Osteoblast (primary cell): ENCODE measurements around the gene ZNF549. TPM values are rescaled to one million over a fixed set of nuclear protein-coding genes. Genes with fewer than 3 reads are reported as not detected.
"Not testable (repeated sequence)": the region's sequence is repeated elsewhere in the genome, so short reads cannot be mapped to it uniquely, and the experiment has no call there.

Experiments
- DNase-seq: peaks from one replicate; pipeline ENCODE4 v3.0.0; 2011; ENCODE audit warnings: low spot score, mixed read lengths; ENCODE audit not compliant: insufficient read length; ENCODE audit errors: missing footprints
- H2AFZ ChIP-seq: 2 replicates; pipeline ENCODE4 v1.6.0; 2011; ENCODE audit warnings: mild to moderate bottlenecking, low read length
- H3K27ac ChIP-seq: 2 replicates; pipeline ENCODE4 v1.5.1; 2011; ENCODE audit warnings: mild to moderate bottlenecking, low read depth, low read length, moderate library complexity
- H3K27me3 ChIP-seq: 2 replicates; pipeline ENCODE4 v1.6.0; 2012; ENCODE audit warnings: mild to moderate bottlenecking, control low read depth, inconsistent platforms, low read length, moderate library complexity; ENCODE audit not compliant: insufficient read depth
- H3K36me3 ChIP-seq: 2 replicates; pipeline ENCODE4 v1.5.1; 2011; ENCODE audit warnings: mild to moderate bottlenecking, low read length, control low read depth, moderate library complexity; ENCODE audit not compliant: insufficient read depth
- H3K4me1 ChIP-seq: 2 replicates; pipeline ENCODE4 v1.5.1; 2011; ENCODE audit warnings: mild to moderate bottlenecking, low read length, control low read depth, moderate library complexity; ENCODE audit not compliant: insufficient read depth
- H3K4me2 ChIP-seq: 2 replicates; pipeline ENCODE4 v1.6.0; 2011; ENCODE audit warnings: mild to moderate bottlenecking, low read length; ENCODE audit not compliant: insufficient read depth
- H3K4me3 ChIP-seq: fragments of 200-600 bp; sonication (generic); 3 replicates; pipeline ENCODE4 v1.5.1; 2012; ENCODE audit warnings: mild to moderate bottlenecking, low read length, inconsistent platforms; ENCODE audit not compliant: insufficient read depth
- H3K79me2 ChIP-seq: 2 replicates; pipeline ENCODE4 v1.6.0; 2012; ENCODE audit warnings: mild to moderate bottlenecking, low read length, control low read depth, inconsistent platforms; ENCODE audit not compliant: insufficient read depth
- H3K9me3 ChIP-seq: 2 replicates; pipeline ENCODE4 v1.5.1; 2011; ENCODE audit warnings: low read depth, low read length, control low read depth
- H4K20me1 ChIP-seq: 2 replicates; pipeline ENCODE4 v1.6.0; 2012; ENCODE audit warnings: mild to moderate bottlenecking, low read length, control low read depth; ENCODE audit not compliant: insufficient read depth
- CTCF ChIP-seq: IDR thresholded peaks from 2 replicates; pipeline ENCODE4 v1.5.1; 2011; ENCODE audit warnings: mild to moderate bottlenecking, low read depth, low read length, moderate library complexity; ENCODE audit errors: extremely low read depth
- total RNA-seq: library from RNA; depleted of rRNA; stranded (reverse); fragments of >200 nt; gene quantifications from 2 replicates; pipeline ENCODE4 v1.2.3, GENCODE V29; 2012

The ZNF549 gene
- total RNA-seq, 1 donor = 5.8 TPM

DNA sequence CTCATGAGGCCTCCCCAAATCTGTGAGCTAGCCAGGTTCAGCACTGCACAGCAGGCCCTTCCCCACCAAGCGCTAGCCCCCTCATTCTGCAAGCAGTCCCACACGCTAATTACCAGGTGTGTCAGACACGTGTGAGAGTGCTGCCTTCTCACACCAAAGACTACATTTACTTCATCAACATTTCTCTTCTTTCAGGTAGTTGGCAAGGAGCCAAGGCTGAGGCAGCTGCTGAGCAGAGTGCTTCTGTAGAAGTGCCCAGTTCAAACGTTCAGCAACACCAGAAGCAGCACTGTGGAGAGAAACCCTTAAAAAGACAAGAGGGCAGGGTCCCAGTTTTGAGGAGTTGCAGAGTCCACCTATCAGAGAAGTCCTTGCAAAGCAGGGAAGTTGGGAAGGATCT is 21.0 kb upstream of the ZNF549 start:
- Histone ChIP-seq H3K79me2 (peaks cover 31% of the 10 kb centered on the region), H3K27me3 (no peaks in the 10 kb centered on the region), H3K4me1 (no peaks in the 10 kb centered on the region), H3K27ac (no peak overlapping the region), H4K20me1 (peaks cover 4% of the 10 kb centered on the region), H3K9me3 (peaks cover 11% of the 10 kb centered on the region), H3K4me2 (no peak overlapping the region), H3K4me3 (no peak overlapping the region), H2AFZ (no peak overlapping the region), H3K36me3 (peaks cover 51% of the 10 kb centered on the region)
- no peak for TF ChIP-seq CTCF
- DNase-seq = no peak

DNA sequence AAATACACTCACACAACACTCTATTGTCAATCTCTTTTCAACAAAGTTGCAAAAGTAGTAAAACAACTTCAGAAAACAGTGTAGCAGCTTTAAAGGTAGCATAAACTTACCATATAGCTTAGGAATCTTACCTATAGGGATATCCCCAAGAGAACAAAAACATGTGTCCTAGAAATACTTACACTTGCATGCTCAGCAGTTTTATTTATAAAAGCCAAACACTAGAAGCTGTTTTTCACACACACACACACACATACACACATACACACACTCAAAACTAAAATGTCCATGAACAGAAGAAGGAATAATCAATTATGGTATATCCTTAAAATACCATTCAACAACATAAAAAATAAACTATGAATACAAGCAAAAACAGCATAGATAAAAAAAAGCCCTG is 15.7 kb upstream of the ZNF549 start:
- no peaks in the 10 kb centered on the region for H4K20me1 ChIP-seq
- no peak overlapping the region for H3K4me2 ChIP-seq
- no peaks in the 10 kb centered on the region for H3K79me2 ChIP-seq
- no peaks in the 10 kb centered on the region for H3K27me3 ChIP-seq
- no peaks in the 10 kb centered on the region for H3K4me1 ChIP-seq
- no peak overlapping the region for H3K27ac ChIP-seq
- H3K4me3 ChIP-seq = no peak overlapping the region
- peaks cover 20% of the 10 kb centered on the region for H3K9me3 ChIP-seq
- H3K36me3 ChIP-seq = peaks cover 31% of the 10 kb centered on the region
- TF ChIP-seq CTCF = no peak
- DNase-seq = no peak
- H2AFZ ChIP-seq = no peak overlapping the region

DNA sequence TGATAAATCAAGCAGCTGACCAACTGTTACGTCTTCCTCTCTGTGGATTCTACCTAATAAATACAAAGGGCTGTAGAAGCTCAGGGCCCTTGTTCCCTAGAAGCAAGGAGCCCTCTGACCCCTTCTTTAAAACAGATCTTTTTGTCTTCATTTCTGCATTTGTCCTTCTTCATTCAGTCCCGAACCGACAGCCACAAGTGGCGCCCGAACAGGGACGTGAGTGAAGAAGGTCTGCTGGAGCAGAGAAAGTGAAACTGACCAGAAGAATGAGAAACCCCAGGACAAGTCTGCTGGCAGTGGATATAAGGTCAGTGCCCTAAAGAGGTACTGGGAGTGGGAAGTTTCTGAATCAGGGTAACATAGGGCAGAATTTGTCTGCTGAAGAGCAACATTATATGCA is 14.3 kb upstream of the ZNF549 start:
- Histone ChIP-seq H3K36me3 (peaks cover 22% of the 10 kb centered on the region), H3K4me2 (no peak overlapping the region), H3K79me2 (no peaks in the 10 kb centered on the region), H3K27me3 (no peaks in the 10 kb centered on the region), H4K20me1 (no peaks in the 10 kb centered on the region), H3K9me3 (peaks cover 14% of the 10 kb centered on the region), H3K27ac (no peak overlapping the region), H2AFZ (no peak overlapping the region), H3K4me1 (no peaks in the 10 kb centered on the region), H3K4me3 (no peak overlapping the region)
- DNase-seq = no peak
- TF ChIP-seq CTCF = no peak

GRCh38 chr19:57515255-57515654 is 11.9 kb upstream of the ZNF549 start:
- Histone ChIP-seq H3K9me3 (peaks cover 14% of the 10 kb centered on the region), H3K27me3 (no peaks in the 10 kb centered on the region), H3K4me2 (no peak overlapping the region), H4K20me1 (no peaks in the 10 kb centered on the region), H3K36me3 (peaks cover 11% of the 10 kb centered on the region), H3K4me3 (no peak overlapping the region), H3K79me2 (no peaks in the 10 kb centered on the region), H3K27ac (no peak overlapping the region), H3K4me1 (no peaks in the 10 kb centered on the region), H2AFZ (no peak overlapping the region)
- no peak for DNase-seq
- TF ChIP-seq CTCF = no peak

DNA sequence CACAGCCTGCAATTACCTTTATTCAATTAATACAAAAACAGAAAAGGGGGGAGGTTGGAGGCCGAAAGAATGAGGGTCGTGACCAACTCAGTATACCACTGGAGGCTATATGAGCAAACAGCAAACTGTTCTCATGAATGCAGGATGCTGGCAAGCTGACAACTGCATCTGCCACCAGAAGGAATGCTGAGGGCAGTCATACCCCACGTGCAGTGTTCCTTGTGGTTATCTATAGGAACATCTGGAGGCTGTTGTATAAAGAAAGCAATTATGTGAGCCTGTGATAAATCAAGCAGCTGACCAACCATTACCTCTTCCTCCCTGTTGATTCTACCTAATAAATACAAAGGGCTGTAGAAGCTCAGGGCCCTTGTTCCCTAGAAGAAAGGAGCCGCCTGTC is 9.1 kb upstream of the ZNF549 start:
- H4K20me1 ChIP-seq, H3K4me3 ChIP-seq, H3K27me3 ChIP-seq, DNase-seq, H3K9me3 ChIP-seq, H3K79me2 ChIP-seq, H3K27ac ChIP-seq, H3K4me2 ChIP-seq, H2AFZ ChIP-seq, H3K4me1 ChIP-seq, H3K36me3 ChIP-seq: not testable (repeated sequence)
